OCI-LY7 (cell line): ENCODE measurements around the gene CCSER2. TPM values are rescaled to one million over a fixed set of nuclear protein-coding genes. Genes with fewer than 3 reads are reported as not detected.

Experiments
- BruUV-seq: library from RNA; stranded (reverse); fragments of 400-500 nt; replicated peaks from 2 replicates; lab custom pipeline; 2021; lab: Mats Ljungman, UMichigan
- CTCF ChIA-PET: fragments of 300-600 bp; sonication (Branson Sonifier 250); formaldehyde crosslinking; loops from one replicate; lab custom pipeline; 2022; ENCODE audit warnings: antibody characterized with exemption; ENCODE audit not compliant: unreplicated experiment; lab: Charles Lee
- POLR2A ChIA-PET: fragments of 300-600 bp; sonication (Branson Sonifier 250); formaldehyde crosslinking; loops from one replicate; lab custom pipeline; 2022; ENCODE audit warnings: antibody characterized with exemption; lab: Charles Lee
- DNase-seq: peaks from one replicate; pipeline ENCODE4 v3.0.0-alpha.2; 2015; ENCODE audit warnings: low spot score
- H2AFZ ChIP-seq: fragments of 200-600 bp; sonication (generic), shearing (Covaris generic); 2 replicates; pipeline ENCODE4 v1.6.1; 2014; ENCODE audit warnings: mild to moderate bottlenecking, antibody characterized with exemption, low read length, moderate library complexity
- H3K27ac ChIP-seq: fragments of 200-600 bp; sonication (generic); 2 replicates; pipeline ENCODE4 v1.5.1; 2014; ENCODE audit warnings: mixed run types, low read depth, mild to moderate bottlenecking, moderate library complexity, low read length, inconsistent platforms; ENCODE audit not compliant: poor library complexity, severe bottlenecking
- H3K36me3 ChIP-seq: fragments of 200-600 bp; sonication (generic); 2 replicates; pipeline ENCODE4 v1.6.1; 2014; ENCODE audit warnings: mild to moderate bottlenecking, antibody characterized with exemption, low read length, moderate library complexity, mixed read lengths; ENCODE audit not compliant: insufficient read depth
- H3K4me1 ChIP-seq: fragments of 200-600 bp; sonication (generic); 2 replicates; pipeline ENCODE4 v1.5.1; 2014; ENCODE audit warnings: mild to moderate bottlenecking, low read length; ENCODE audit not compliant: insufficient read depth, poor library complexity, severe bottlenecking
- H3K4me2 ChIP-seq: fragments of 200-600 bp; sonication (generic); 2 replicates; pipeline ENCODE4 v1.6.1; 2014; ENCODE audit warnings: mild to moderate bottlenecking, low read length
- H3K4me3 ChIP-seq: fragments of 200-600 bp; sonication (generic); 2 replicates; pipeline ENCODE4 v1.5.1; 2014; ENCODE audit warnings: mild to moderate bottlenecking, low read depth, low read length; ENCODE audit not compliant: poor library complexity, severe bottlenecking
- H3K79me2 ChIP-seq: fragments of 200-600 bp; sonication (generic); 2 replicates; pipeline ENCODE4 v1.6.1; 2016; ENCODE audit warnings: low read depth, mild to moderate bottlenecking, low read length, moderate library complexity, mixed read lengths; ENCODE audit not compliant: insufficient read depth
- H3K9me2 ChIP-seq: fragments of 200-600 bp; sonication (generic); 2 replicates; pipeline ENCODE4 v1.6.1; 2016; ENCODE audit warnings: mild to moderate bottlenecking, low read length, mixed read lengths; ENCODE audit not compliant: insufficient read depth
- H3K9me3 ChIP-seq: fragments of 200-600 bp; sonication (generic); 2 replicates; pipeline ENCODE4 v1.6.1; 2014; ENCODE audit warnings: mild to moderate bottlenecking, mixed run types, low read length, mixed read lengths
- H4K20me1 ChIP-seq: fragments of 200-600 bp; sonication (generic); 2 replicates; pipeline ENCODE4 v1.6.1; 2014; ENCODE audit warnings: mild to moderate bottlenecking, antibody characterized with exemption, low read length, moderate library complexity, mixed read lengths; ENCODE audit not compliant: insufficient read depth
- CTCF ChIP-seq: fragments of 200-600 bp; sonication (generic); conservative IDR thresholded peaks from 2 replicates; pipeline ENCODE4 v1.5.1; 2014; ENCODE audit warnings: mild to moderate bottlenecking, antibody characterized with exemption, low read length, moderate library complexity, mixed read lengths
- EZH2phosphoT487 ChIP-seq: fragments of 200-600 bp; sonication (generic); IDR thresholded peaks from 2 replicates; pipeline ENCODE4 v1.6.1; 2018; ENCODE audit warnings: low read depth, borderline replicate concordance, mild to moderate bottlenecking, mixed run types, antibody characterized with exemption, low read length, moderate library complexity, mixed read lengths
- intact Hi-C: fragments of 100-400 bp; cut with micrococcal nuclease; formaldehyde crosslinking; loops from one replicate; pipeline ENCODE4 v1.10.0; 2022; ENCODE audit not compliant: unreplicated experiment
- total RNA-seq, 2 experiments: library from RNA; depleted of rRNA in 1 of 2; stranded (reverse); fragments of >200 nt in 1 of 2; shearing (Covaris generic) in 1 of 2; gene quantifications; 2 replicates each; pipeline ENCODE4 v1.2.3, GENCODE V29; 2014 to 2022

Gene CCSER2
- total RNA-seq, 2 experiments from 2014 or later: 15.9 to 30.1 TPM

GRCh38 chr10:84415539-84416244, 87.3 kb downstream of the CCSER2 start:
- H3K27ac ChIP-seq: no peak overlapping the region
- TF ChIP-seq EZH2phosphoT487: no peak
- no peak for TF ChIP-seq CTCF
- intact Hi-C loops: no loop called here
- BruUV-seq: no TSS peak
- H3K4me3 ChIP-seq: no peak overlapping the region
- ChIA-PET POLR2A (no interaction called here), CTCF (no interaction called here)
- no peak overlapping the region for H3K4me2 ChIP-seq
- DNase-seq: no peak
- no peaks in the 10 kb centered on the region for H3K4me1 ChIP-seq
- H3K9me2 ChIP-seq: no peaks in the 10 kb centered on the region
- 0 out of 2 replicates have a peak, but pooled peaks cover 4% of the 10 kb centered on the region for H3K9me3 ChIP-seq
- no peaks in the 10 kb centered on the region for H3K79me2 ChIP-seq
- H4K20me1 ChIP-seq: no peaks in the 10 kb centered on the region
- H3K36me3 ChIP-seq: no peaks in the 10 kb centered on the region; the same call in 1 of the 2 replicates
- H2AFZ ChIP-seq: no peak overlapping the region

GRCh38 chr10:84416245-84416555, 87.8 kb downstream of the CCSER2 start:
- no TSS peak for BruUV-seq
- Histone ChIP-seq H3K79me2 (no peaks in the 10 kb centered on the region), H3K4me3 (no peak overlapping the region), H3K9me3 (0 out of 2 replicates have a peak, but pooled peaks cover 4% of the 10 kb centered on the region), H3K36me3 (no peaks in the 10 kb centered on the region; the same call in 1 of the 2 replicates), H3K9me2 (no peaks in the 10 kb centered on the region), H3K4me2 (no peak overlapping the region), H4K20me1 (no peaks in the 10 kb centered on the region), H2AFZ (no peak overlapping the region), H3K27ac (no peak overlapping the region), H3K4me1 (no peaks in the 10 kb centered on the region)
- DNase-seq: no peak
- POLR2A ChIA-PET: no interaction called here
- no peak for TF ChIP-seq CTCF
- no peak for TF ChIP-seq EZH2phosphoT487
- intact Hi-C loops: no loop called here
- CTCF ChIA-PET: no interaction called here

GRCh38 chr10:84423719-84424118, 95.3 kb downstream of the CCSER2 start:
- no peak overlapping the region for H3K4me3 ChIP-seq
- ChIA-PET POLR2A (interaction anchor here (0.7 to 1.1 kb wide), 2 partner anchors 8 to 11 kb away, joined by 3 to 5 read pairs; no protein-coding TSS in a partner anchor), CTCF (no interaction called here)
- H3K36me3 ChIP-seq: no peaks in the 10 kb centered on the region
- no peak overlapping the region for H3K27ac ChIP-seq
- no peak overlapping the region for H3K4me2 ChIP-seq
- no peaks in the 10 kb centered on the region for H3K9me2 ChIP-seq
- no peaks in the 10 kb centered on the region for H4K20me1 ChIP-seq
- H2AFZ ChIP-seq: no peak overlapping the region
- DNase-seq: no peak
- H3K9me3 ChIP-seq: no peaks in the 10 kb centered on the region
- no peaks in the 10 kb centered on the region for H3K79me2 ChIP-seq
- intact Hi-C loops: loop anchor here (10.0 kb wide), 1 partner anchor 159 kb away; no protein-coding TSS in a partner anchor
- BruUV-seq: no TSS peak
- no peak for TF ChIP-seq CTCF
- TF ChIP-seq EZH2phosphoT487: no peak
- H3K4me1 ChIP-seq: no peaks in the 10 kb centered on the region
